Measurements from ENCODE around the gene APBA2. TPM values are rescaled to one million over a fixed set of nuclear protein-coding genes. Genes with fewer than 3 reads are reported as not detected.
"Not testable (repeated sequence)": the region's sequence is repeated elsewhere in the genome, so short reads cannot be mapped to it uniquely, and the experiment has no call there.

The APBA2 gene
- total RNA-seq, 6 experiments from 2014 or later: 5.3 to 6.5 (median 6.1) TPM

DNA sequence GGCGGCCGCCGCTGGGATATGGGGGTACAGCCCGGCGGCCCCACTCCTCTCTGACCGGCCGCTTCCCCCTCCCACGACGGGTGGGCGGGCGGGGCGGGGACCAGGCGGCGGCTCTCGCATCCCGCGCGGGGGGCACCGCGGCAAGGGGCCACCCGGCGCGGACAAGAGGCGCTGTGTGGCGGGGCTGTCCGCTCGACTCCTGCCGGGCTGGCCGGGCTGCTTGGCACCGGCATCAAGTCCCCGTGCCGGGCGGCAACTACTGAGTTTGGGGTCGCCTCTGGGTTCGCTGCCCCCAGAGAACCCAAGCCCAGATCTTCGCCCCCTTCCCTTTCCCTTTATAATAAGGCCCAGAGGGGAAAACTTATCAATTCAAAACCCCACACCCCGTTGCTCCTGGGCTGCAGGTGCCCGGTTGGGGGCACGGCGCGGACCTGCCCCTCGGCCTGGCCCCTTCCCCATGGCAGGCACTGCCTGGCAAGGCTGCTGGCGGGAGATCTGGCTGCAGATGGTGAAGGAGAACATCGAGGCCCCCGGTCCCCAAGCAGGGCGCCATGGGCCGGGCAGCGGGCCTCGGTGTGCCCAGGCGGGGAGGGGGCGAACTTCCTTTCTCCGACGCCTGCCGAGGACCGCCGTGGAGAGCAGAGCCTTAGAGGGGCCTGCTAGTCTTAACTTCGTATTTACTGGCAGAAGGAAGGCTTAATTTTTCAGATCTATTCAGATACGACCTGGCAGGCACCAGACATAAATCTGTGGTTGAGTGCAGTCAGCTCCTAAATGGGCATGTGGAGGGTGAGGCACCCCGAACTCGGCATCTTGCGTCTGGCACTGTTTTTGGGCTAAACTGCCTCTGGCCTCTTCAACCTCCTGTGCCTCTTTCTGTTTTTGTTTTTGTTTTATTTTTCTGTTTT, 911 bp downstream of the APBA2 start:
- H3K27me3 Mint-ChIP-seq (ENCODE audit: insufficient read depth): peaks cover 3% of the 10 kb centered on the region
- H3K36me3 Mint-ChIP-seq (ENCODE audit: low read depth): no peaks in the 10 kb centered on the region
- H3K4me3 Mint-ChIP-seq: peak overlapping the region; percentile 79
- H3K4me1 Mint-ChIP-seq (ENCODE audit: low read depth): no peaks in the 10 kb centered on the region
- TF ChIP-seq, protein P1, sequence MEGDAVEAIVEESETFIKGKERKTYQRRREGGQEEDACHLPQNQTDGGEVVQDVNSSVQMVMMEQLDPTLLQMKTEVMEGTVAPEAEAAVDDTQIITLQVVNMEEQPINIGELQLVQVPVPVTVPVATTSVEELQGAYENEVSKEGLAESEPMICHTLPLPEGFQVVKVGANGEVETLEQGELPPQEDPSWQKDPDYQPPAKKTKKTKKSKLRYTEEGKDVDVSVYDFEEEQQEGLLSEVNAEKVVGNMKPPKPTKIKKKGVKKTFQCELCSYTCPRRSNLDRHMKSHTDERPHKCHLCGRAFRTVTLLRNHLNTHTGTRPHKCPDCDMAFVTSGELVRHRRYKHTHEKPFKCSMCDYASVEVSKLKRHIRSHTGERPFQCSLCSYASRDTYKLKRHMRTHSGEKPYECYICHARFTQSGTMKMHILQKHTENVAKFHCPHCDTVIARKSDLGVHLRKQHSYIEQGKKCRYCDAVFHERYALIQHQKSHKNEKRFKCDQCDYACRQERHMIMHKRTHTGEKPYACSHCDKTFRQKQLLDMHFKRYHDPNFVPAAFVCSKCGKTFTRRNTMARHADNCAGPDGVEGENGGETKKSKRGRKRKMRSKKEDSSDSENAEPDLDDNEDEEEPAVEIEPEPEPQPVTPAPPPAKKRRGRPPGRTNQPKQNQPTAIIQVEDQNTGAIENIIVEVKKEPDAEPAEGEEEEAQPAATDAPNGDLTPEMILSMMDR (IDR thresholded peaks at IDR 0.05): no peak
- no peak overlapping the region for H3K27ac Mint-ChIP-seq
- H3K9me3 Mint-ChIP-seq: no peaks in the 10 kb centered on the region
- no peak for DNase-seq

DNA sequence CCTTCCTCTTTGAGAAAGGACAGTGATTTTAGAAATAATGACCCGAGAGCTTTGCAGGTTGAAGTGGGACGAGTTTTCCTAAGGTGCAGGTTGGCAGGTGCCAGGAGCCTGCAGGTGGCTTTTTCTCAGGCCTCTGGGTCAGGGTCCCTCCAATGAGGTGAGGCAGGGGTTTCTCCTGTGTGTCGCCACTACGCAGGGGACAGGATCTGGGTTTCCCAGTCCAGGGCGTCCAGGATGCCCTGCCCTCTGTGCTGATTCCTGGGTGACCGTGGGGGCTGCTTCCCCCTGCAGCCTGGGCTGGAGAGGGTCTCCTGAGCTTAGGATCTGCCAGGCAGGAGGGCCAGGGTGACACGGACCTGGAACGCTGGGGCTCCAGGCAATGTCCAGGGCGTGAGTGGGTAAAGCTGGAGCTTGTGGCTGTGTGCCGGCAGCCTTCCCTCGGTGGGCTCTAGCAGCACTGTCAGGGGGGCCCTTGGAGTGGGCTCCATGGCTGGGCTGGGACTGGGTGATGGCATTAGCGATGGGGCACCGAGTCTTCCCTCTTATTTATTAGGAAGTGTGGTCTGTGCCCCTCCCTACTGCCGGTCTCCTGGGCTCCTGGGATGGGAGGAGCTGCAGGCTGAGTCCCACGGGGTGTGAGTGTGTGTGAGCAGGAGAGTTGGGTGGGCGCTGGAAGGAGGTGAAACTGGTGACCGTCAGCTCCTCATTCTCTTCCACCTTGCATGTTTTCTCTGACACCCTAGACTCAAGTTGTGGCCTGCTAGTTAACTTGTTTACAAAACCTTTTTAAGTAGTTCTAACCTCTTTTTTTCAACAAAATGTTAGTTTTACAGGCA, 1.8 kb downstream of the APBA2 start:
- no peaks in the 10 kb centered on the region for H3K36me3 Mint-ChIP-seq (ENCODE audit: low read depth)
- H3K4me3 Mint-ChIP-seq: peak overlapping the region; percentile 79
- H3K27me3 Mint-ChIP-seq (ENCODE audit: insufficient read depth): peaks cover 3% of the 10 kb centered on the region
- TF ChIP-seq, protein P1 (IDR thresholded peaks at IDR 0.05): no peak
- peaks cover 1% of the 10 kb centered on the region; the same call in 1 of the 2 replicates for H3K4me1 Mint-ChIP-seq (ENCODE audit: low read depth)
- H3K9me3 Mint-ChIP-seq: no peaks in the 10 kb centered on the region
- no peak for DNase-seq
- no peak overlapping the region for H3K27ac Mint-ChIP-seq

DNA sequence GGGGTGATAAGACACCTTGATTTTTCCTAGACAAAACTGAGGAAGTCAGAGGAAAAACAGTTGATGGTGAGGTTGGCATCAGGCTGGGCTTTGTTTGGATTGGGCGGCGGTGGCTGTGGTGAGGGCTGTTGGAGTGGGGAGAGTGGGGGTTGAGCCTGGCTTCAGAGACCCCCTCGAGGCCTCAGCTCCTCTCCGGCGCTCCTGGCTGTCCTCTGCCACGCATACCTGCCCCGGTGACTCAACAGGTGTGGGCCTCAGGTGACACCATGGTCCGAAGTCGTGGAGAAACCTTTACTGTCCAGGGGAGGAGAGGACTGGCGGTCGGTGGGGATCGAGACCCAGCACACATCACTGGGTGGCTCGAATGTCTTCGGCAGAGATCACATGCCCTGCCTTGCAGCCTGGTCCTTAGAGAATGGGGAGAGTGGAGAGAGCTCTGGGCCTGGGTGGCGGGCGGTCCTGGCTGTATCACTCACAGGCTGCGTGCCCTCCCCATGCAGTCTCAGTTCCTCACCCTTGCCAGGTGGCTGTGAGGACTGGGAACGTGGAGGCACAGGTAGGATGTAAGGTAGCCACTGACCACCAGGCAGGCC, 2.6 kb downstream of the APBA2 start:
- no peak overlapping the region for H3K4me3 Mint-ChIP-seq
- H3K27ac Mint-ChIP-seq: no peak overlapping the region

DNA sequence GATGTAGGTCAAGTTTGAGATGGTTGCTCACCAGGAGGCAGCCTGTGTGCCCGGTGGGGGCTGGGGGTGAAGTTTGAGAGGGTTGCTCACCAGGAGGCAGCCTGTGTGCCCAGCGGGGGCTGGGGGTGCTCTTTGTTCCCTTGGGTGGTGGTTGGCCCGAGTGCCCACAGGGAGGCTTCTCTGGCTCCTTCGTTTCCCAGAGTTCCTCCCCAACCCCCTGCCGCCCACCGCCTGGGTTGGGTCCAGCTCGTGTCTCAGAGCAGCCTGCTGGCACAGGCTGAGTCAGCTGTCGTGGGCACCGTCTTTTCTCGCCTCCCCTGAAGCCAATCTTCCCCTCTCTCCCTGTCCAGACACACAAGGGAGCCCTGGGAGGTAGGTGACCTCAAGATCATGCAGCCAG, 3.1 kb downstream of the APBA2 start:
- TF ChIP-seq, protein P1 (IDR thresholded peaks at IDR 0.05): no peak
- H3K9me3 Mint-ChIP-seq: no peaks in the 10 kb centered on the region
- DNase-seq: no peak
- peaks cover 3% of the 10 kb centered on the region for H3K27me3 Mint-ChIP-seq (ENCODE audit: insufficient read depth)
- H3K4me1 Mint-ChIP-seq (ENCODE audit: low read depth): peaks cover 12% of the 10 kb centered on the region
- no peaks in the 10 kb centered on the region for H3K36me3 Mint-ChIP-seq (ENCODE audit: low read depth)
- no peak overlapping the region for H3K4me3 Mint-ChIP-seq
- no peak overlapping the region for H3K27ac Mint-ChIP-seq

More for the DNA sequence above, 2.6 kb downstream of the APBA2 start:
- H3K9me3 Mint-ChIP-seq: no peaks in the 10 kb centered on the region
- no peak for DNase-seq
- peaks cover 3% of the 10 kb centered on the region for H3K27me3 Mint-ChIP-seq (ENCODE audit: insufficient read depth)
- H3K36me3 Mint-ChIP-seq (ENCODE audit: low read depth): no peaks in the 10 kb centered on the region
- TF ChIP-seq, protein P1 (IDR thresholded peaks at IDR 0.05): no peak
- H3K4me1 Mint-ChIP-seq (ENCODE audit: low read depth): peaks cover 9% of the 10 kb centered on the region

DNA sequence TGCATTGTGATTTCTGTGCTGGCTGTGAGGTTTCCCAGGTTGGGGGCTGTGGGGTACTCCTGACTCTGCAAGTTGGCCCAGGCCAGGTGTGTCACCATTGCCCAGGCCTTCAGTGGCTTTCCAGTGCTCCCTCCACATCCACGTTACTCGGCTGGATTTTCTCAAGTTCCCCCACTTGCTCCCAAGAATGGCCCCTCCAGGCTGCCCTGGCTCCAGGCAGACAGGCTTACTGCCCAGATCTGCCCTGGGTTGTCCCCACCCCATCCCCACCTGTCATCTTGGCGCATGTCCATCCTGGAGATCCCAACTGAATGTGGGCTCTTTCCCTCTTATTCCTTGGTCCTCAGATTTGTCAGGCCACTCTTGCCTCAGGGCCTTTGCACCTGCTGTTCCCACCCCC, 3.6 kb downstream of the APBA2 start:
- Mint-ChIP-seq H3K9me3 (no peaks in the 10 kb centered on the region), H3K36me3 (ENCODE audit: low read depth) (no peaks in the 10 kb centered on the region), H3K27ac (no peak overlapping the region), H3K27me3 (ENCODE audit: insufficient read depth) (peaks cover 3% of the 10 kb centered on the region), H3K4me3 (no peak overlapping the region), H3K4me1 (ENCODE audit: low read depth) (peaks cover 12% of the 10 kb centered on the region)
- DNase-seq: no peak
- TF ChIP-seq, protein P1 (IDR thresholded peaks at IDR 0.05): no peak

DNA sequence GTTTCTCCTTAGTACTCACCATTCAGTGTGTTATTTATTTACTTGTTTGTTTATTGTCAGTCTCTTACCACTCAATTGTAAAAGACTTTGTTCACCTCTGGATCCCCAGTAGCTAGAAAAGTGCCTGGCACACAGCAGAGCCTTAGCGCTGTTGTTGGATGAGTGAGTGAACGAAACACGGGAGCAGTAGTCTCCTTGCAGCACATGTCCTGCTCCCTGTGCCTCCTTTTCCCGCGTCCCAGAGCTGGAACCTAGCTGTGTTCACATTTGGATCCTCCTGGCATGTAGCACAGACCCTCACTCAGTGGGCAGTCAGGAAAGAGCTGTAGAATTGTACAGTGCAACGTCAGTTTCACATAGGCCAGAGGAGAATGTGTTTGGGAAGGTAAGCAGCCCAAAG, 4.1 kb downstream of the APBA2 start:
- not testable (repeated sequence) for H3K9me3 Mint-ChIP-seq; DNase-seq; H3K4me3 Mint-ChIP-seq; H3K27ac Mint-ChIP-seq; H3K36me3 Mint-ChIP-seq (ENCODE audit: low read depth); H3K27me3 Mint-ChIP-seq (ENCODE audit: insufficient read depth)
- peaks cover 12% of the 10 kb centered on the region for H3K4me1 Mint-ChIP-seq (ENCODE audit: low read depth)

DNA sequence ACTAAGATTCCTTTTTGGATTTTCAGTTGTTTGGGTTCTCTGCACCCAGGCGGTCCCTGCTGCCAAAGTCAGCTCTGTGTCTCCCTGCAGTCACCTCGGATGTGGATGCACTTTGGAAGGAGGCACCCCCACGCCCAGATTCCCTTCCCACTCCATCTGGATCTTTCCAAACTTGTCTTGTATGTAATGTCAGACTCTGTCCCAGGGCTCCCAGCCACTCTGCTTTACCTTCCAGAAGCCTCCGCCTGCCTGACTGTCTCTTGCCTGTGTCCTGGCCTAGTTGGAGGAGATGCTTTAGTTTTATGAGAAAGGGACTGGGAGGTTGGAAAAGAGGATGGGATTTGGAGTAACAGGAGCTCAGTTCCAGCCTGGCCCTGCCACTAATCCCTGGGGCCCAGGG, 4.5 kb downstream of the APBA2 start:
- DNase-seq; H3K27ac Mint-ChIP-seq; H3K4me3 Mint-ChIP-seq; H3K9me3 Mint-ChIP-seq; H3K27me3 Mint-ChIP-seq (ENCODE audit: insufficient read depth); H3K36me3 Mint-ChIP-seq (ENCODE audit: low read depth): not testable (repeated sequence)
- H3K4me1 Mint-ChIP-seq (ENCODE audit: low read depth): peaks cover 12% of the 10 kb centered on the region
